Stimulated activated CD4-positive, alpha-beta T cell treated with anti-CD3 and anti-CD28 coated beads, TNF-alpha, amount 100 ng/mL, for 24 hours (primary cell): ENCODE results near the gene AKAP1.

ENCODE experiments used
- DNase-seq, 3 experiments: peaks; one replicate each; pipeline ENCODE4 v3.0.0-alpha.2; 2020; ENCODE audit warnings: low read depth in 3 of 3

AKAP1 gene

GRCh38 chr17:57133486-57133885 lies 48.4 kb downstream of the AKAP1 start:
- DNase-seq, result no peak

- DNase-seq, result no peak
These were observed 50.2 kb downstream of the AKAP1 start for GRCh38 chr17:57135026-57135788.

- DNase-seq, result no peak
These were observed 50.8 kb downstream of the AKAP1 start for GRCh38 chr17:57135789-57136291.

- no peak for DNase-seq
These were observed 51.3 kb downstream of the AKAP1 start for GRCh38 chr17:57136355-57136754.

- DNase-seq, result no peak
These were observed 53.2 kb downstream of the AKAP1 start for GRCh38 chr17:57138030-57138911.

- no peak for DNase-seq
These were observed 54.0 kb downstream of the AKAP1 start for GRCh38 chr17:57138956-57139576.

GRCh38 chr17:57140316-57140715 lies 55.3 kb downstream of the AKAP1 start:
- no peak for DNase-seq

GRCh38 chr17:57142925-57143324 lies 57.9 kb downstream of the AKAP1 start:
- DNase-seq, result no peak

- no peak for DNase-seq
These were observed 58.3 kb downstream of the AKAP1 start for GRCh38 chr17:57143361-57143760.

GRCh38 chr17:57143919-57144318 lies 58.9 kb downstream of the AKAP1 start:
- DNase-seq, result no peak

- no peak for DNase-seq
These were observed 59.5 kb downstream of the AKAP1 start for GRCh38 chr17:57144567-57144966.

- no peak for DNase-seq
These were observed 60.3 kb downstream of the AKAP1 start for GRCh38 chr17:57145347-57145746.

- no peak for DNase-seq
These were observed 61.2 kb downstream of the AKAP1 start for GRCh38 chr17:57146273-57146672.

GRCh38 chr17:57151798-57152197 lies 66.8 kb downstream of the AKAP1 start:
- DNase-seq, result no peak

GRCh38 chr17:57152967-57153528 lies 68.0 kb downstream of the AKAP1 start:
- DNase-seq, result no peak

- no peak for DNase-seq
These were observed 69.9 kb downstream of the AKAP1 start for GRCh38 chr17:57154921-57155320.

GRCh38 chr17:57158325-57158724 lies 73.3 kb downstream of the AKAP1 start:
- DNase-seq, result no peak

GRCh38 chr17:57158795-57159194 lies 73.7 kb downstream of the AKAP1 start:
- DNase-seq, result no peak

- no peak for DNase-seq
These were observed 75.6 kb downstream of the AKAP1 start for GRCh38 chr17:57160624-57161023.

GRCh38 chr17:57164814-57165213 lies 79.8 kb downstream of the AKAP1 start:
- DNase-seq, result no peak

GRCh38 chr17:57165754-57166153 lies 80.7 kb downstream of the AKAP1 start:
- no peak for DNase-seq

GRCh38 chr17:57166803-57167202 lies 81.8 kb downstream of the AKAP1 start:
- DNase-seq, result no peak
